H1 (cell line): ENCODE results near the gene ZNF260.

Experiments used
- ATF3 ChIP-seq: IDR thresholded peaks from 2 replicates; pipeline ENCODE4 v1.6.1; 2011; ENCODE audit warnings: low read depth, mild to moderate bottlenecking, low read length; ENCODE audit not compliant: insufficient read depth
- CBX5 ChIP-seq: fragments of 300-800, 300-1000 bp; sonication (generic); IDR thresholded peaks from 2 replicates; pipeline ENCODE4 v1.7.1; 2016; ENCODE audit warnings: antibody characterized with exemption, low read length, low read depth
- EZH2 ChIP-seq: fragments of 200-600 bp; sonication (generic); IDR thresholded peaks from 2 replicates; pipeline ENCODE4 v1.7.1; 2012; ENCODE audit warnings: low read depth, mild to moderate bottlenecking, moderate library complexity, low read length, inconsistent platforms; ENCODE audit not compliant: severe bottlenecking
- HDAC2 ChIP-seq, 2 experiments: fragments of 300-600 bp in 1 of 2; sonication (generic) in 1 of 2; IDR thresholded peaks; 2 replicates each; pipeline ENCODE4 v1.6.1; 2011 to 2012; ENCODE audit warnings: low read depth in 2 of 2, low read length in 2 of 2, mild to moderate bottlenecking in 2 of 2, moderate library complexity in 2 of 2, borderline replicate concordance in 1 of 2, inconsistent platforms in 1 of 2
- JUND ChIP-seq: IDR thresholded peaks from 2 replicates; pipeline ENCODE4 v1.6.1; 2011; ENCODE audit warnings: mild to moderate bottlenecking, improper control_type of control experiment, low read length
- NANOG ChIP-seq: IDR thresholded peaks from 2 replicates; pipeline ENCODE4 v1.6.1; 2011; ENCODE audit warnings: low read length, low read depth, mild to moderate bottlenecking, inconsistent platforms; ENCODE audit not compliant: insufficient read depth, poor library complexity, severe bottlenecking
- POLR2A ChIP-seq, 2 experiments: IDR thresholded peaks; 1 replicate in 1 of 2; 2 replicates in 1 of 2; pipeline ENCODE4 v1.6.1; 2011; ENCODE audit warnings: low read depth in 2 of 2, low read length in 2 of 2, mild to moderate bottlenecking in 2 of 2; ENCODE audit errors: control extremely low read depth in 1 of 2
- POLR2AphosphoS5 ChIP-seq: IDR thresholded peaks from 2 replicates; pipeline ENCODE4 v1.6.1; 2011; ENCODE audit warnings: low read depth, low read length
- RAD21 ChIP-seq, 2 experiments: IDR thresholded peaks in 1 of 2; conservative IDR thresholded peaks in 1 of 2; 2 replicates each; pipeline ENCODE4 v1.6.1; 2011; ENCODE audit warnings: low read depth in 2 of 2, low read length in 2 of 2, improper control_type of control experiment in 1 of 2, inconsistent platforms in 1 of 2, mild to moderate bottlenecking in 1 of 2, moderate library complexity in 1 of 2
- YY1 ChIP-seq: IDR thresholded peaks from 2 replicates; pipeline ENCODE4 v1.6.1; 2011; ENCODE audit warnings: low read depth, mild to moderate bottlenecking, low read length
- TF ChIP-seq, protein P1 (sequence below), 3 experiments: IDR thresholded peaks; 1 replicate in 2 of 3; 2 replicates in 1 of 3; pipeline versions ENCODE4 v1.5.1 to v1.6.1; 2011; ENCODE audit warnings: low read length in 3 of 3, mild to moderate bottlenecking in 3 of 3, inconsistent platforms in 2 of 3, low read depth in 1 of 3, moderate library complexity in 1 of 3; ENCODE audit not compliant: insufficient read depth in 1 of 3; ENCODE audit errors: control extremely low read depth in 1 of 3
- TF ChIP-seq, protein P2 (sequence below): IDR thresholded peaks from 2 replicates; pipeline ENCODE4 v1.6.1; 2012; ENCODE audit warnings: low read length, inconsistent platforms

- TF ChIP-seq POLR2AphosphoS5 (no peak), JUND (0 out of 2 replicates have a peak, but pooled peaks have one; percentile 3), YY1 (no peak), CBX5 (no peak), HDAC2 (IDR thresholded peaks at IDR 0.05; ENCODE audit: borderline replicate concordance in 1 of 2, low read depth in 2 of 2, low read length in 2 of 2) (no peak), RAD21 (IDR thresholded peaks at IDR 0.05 in 1 of 2, conservative IDR thresholded peaks at IDR 0.05 in 1 of 2; ENCODE audit: low read depth in 2 of 2, low read length in 2 of 2) (no peak), ATF3 (no peak), POLR2A (IDR thresholded peaks at IDR 0.05; ENCODE audit: control extremely low read depth in 1 of 2, low read depth in 2 of 2, low read length in 2 of 2) (no peak), NANOG (no peak), EZH2 (no peak)
- TF ChIP-seq, protein P1, sequence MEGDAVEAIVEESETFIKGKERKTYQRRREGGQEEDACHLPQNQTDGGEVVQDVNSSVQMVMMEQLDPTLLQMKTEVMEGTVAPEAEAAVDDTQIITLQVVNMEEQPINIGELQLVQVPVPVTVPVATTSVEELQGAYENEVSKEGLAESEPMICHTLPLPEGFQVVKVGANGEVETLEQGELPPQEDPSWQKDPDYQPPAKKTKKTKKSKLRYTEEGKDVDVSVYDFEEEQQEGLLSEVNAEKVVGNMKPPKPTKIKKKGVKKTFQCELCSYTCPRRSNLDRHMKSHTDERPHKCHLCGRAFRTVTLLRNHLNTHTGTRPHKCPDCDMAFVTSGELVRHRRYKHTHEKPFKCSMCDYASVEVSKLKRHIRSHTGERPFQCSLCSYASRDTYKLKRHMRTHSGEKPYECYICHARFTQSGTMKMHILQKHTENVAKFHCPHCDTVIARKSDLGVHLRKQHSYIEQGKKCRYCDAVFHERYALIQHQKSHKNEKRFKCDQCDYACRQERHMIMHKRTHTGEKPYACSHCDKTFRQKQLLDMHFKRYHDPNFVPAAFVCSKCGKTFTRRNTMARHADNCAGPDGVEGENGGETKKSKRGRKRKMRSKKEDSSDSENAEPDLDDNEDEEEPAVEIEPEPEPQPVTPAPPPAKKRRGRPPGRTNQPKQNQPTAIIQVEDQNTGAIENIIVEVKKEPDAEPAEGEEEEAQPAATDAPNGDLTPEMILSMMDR (IDR thresholded peaks at IDR 0.05; ENCODE audit: control extremely low read depth in 1 of 3, insufficient read depth in 1 of 3, low read depth in 1 of 3, low read length in 3 of 3) = no peak
- TF ChIP-seq, protein P2, sequence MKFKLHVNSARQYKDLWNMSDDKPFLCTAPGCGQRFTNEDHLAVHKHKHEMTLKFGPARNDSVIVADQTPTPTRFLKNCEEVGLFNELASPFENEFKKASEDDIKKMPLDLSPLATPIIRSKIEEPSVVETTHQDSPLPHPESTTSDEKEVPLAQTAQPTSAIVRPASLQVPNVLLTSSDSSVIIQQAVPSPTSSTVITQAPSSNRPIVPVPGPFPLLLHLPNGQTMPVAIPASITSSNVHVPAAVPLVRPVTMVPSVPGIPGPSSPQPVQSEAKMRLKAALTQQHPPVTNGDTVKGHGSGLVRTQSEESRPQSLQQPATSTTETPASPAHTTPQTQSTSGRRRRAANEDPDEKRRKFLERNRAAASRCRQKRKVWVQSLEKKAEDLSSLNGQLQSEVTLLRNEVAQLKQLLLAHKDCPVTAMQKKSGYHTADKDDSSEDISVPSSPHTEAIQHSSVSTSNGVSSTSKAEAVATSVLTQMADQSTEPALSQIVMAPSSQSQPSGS = peak; percentile 46; the same call in 1 of the 2 replicates
These were observed 44.5 kb upstream of the ZNF260 start for GRCh38 chr19:36572593-36573019.
